H9 (cell line): ENCODE results near the gene FARS2. TPM values are rescaled to one million over a fixed set of nuclear protein-coding genes. Genes with fewer than 3 reads are reported as not detected.
A peak's percentile ranks its signal among the peaks of the same experiment; 100 is the strongest.

Experiments
- DNase-seq: peaks from one replicate; pipeline ENCODE4 v3.0.0-alpha.2; 2017
- H2AFZ ChIP-seq: one replicate; pipeline ENCODE4 v1.6.1; 2013; ENCODE audit warnings: mild to moderate bottlenecking, low read length, control low read depth, moderate library complexity
- H2AK5ac ChIP-seq: 2 replicates; pipeline ENCODE4 v1.6.1; 2013; ENCODE audit warnings: low read length, control low read depth, mixed read lengths; ENCODE audit not compliant: insufficient read length
- H2BK120ac ChIP-seq: one replicate; pipeline ENCODE4 v1.6.1; 2013; ENCODE audit warnings: low read depth, mild to moderate bottlenecking, low read length, control low read depth, inconsistent platforms; ENCODE audit not compliant: poor library complexity, severe bottlenecking
- H2BK12ac ChIP-seq: 2 replicates; pipeline ENCODE4 v1.6.1; 2013; ENCODE audit warnings: low read length, control low read depth, mixed read lengths, low read depth; ENCODE audit not compliant: insufficient read length
- H2BK15ac ChIP-seq: 2 replicates; pipeline ENCODE4 v1.6.1; 2013; ENCODE audit warnings: low read depth, low read length, control low read depth
- H2BK20ac ChIP-seq: one replicate; pipeline ENCODE4 v1.6.1; 2013; ENCODE audit warnings: low read depth, mild to moderate bottlenecking, low read length, control low read depth, inconsistent platforms; ENCODE audit not compliant: poor library complexity, severe bottlenecking
- H2BK5ac ChIP-seq: 2 replicates; pipeline ENCODE4 v1.6.1; 2013; ENCODE audit warnings: low read length, control low read depth, mixed read lengths; ENCODE audit not compliant: insufficient read length
- H3K14ac ChIP-seq: 2 replicates; pipeline ENCODE4 v1.6.1; 2013; ENCODE audit warnings: low read length, control low read depth; ENCODE audit not compliant: insufficient read depth
- H3K18ac ChIP-seq: 2 replicates; pipeline ENCODE4 v1.6.1; 2013; ENCODE audit warnings: low read depth, mild to moderate bottlenecking, mixed read lengths, low read length, control low read depth; ENCODE audit not compliant: insufficient read length
- H3K23ac ChIP-seq: 2 replicates; pipeline ENCODE4 v1.6.1; 2013; ENCODE audit warnings: low read length, control low read depth, mixed read lengths, low read depth; ENCODE audit not compliant: insufficient read length
- H3K23me2 ChIP-seq: 2 replicates; pipeline ENCODE4 v1.6.1; 2013; ENCODE audit warnings: low read depth, mild to moderate bottlenecking, mixed read lengths, low read length, control low read depth; ENCODE audit not compliant: insufficient read length, poor library complexity, severe bottlenecking
- H3K27ac ChIP-seq: 2 replicates; pipeline ENCODE4 v1.5.1; 2013; ENCODE audit warnings: low read length, control low read depth, mixed read lengths, low read depth; ENCODE audit not compliant: insufficient read length
- H3K27me3 ChIP-seq: 2 replicates; pipeline ENCODE4 v1.6.1; 2013; ENCODE audit warnings: low read length, control low read depth, inconsistent platforms; ENCODE audit not compliant: insufficient read depth
- H3K4ac ChIP-seq: 2 replicates; pipeline ENCODE4 v1.6.1; 2013; ENCODE audit warnings: low read depth, mild to moderate bottlenecking, control low read depth, inconsistent platforms, low read length, moderate library complexity
- H3K4me1 ChIP-seq: 2 replicates; pipeline ENCODE4 v1.6.1; 2013; ENCODE audit warnings: low read length, control low read depth, inconsistent platforms; ENCODE audit not compliant: insufficient read depth
- H3K4me2 ChIP-seq: 2 replicates; pipeline ENCODE4 v1.6.1; 2013; ENCODE audit warnings: low read length, control low read depth, mixed read lengths; ENCODE audit not compliant: insufficient read length, insufficient read depth
- H3K56ac ChIP-seq: 2 replicates; pipeline ENCODE4 v1.6.1; 2013; ENCODE audit warnings: low read depth, mild to moderate bottlenecking, mixed read lengths, low read length, control low read depth; ENCODE audit not compliant: insufficient read length
- H3K79me1 ChIP-seq: 2 replicates; pipeline ENCODE4 v1.6.1; 2013; ENCODE audit warnings: low read depth, mild to moderate bottlenecking, moderate library complexity, low read length, control low read depth, inconsistent platforms; ENCODE audit not compliant: insufficient read depth, poor library complexity, severe bottlenecking
- H3K79me2 ChIP-seq: 2 replicates; pipeline ENCODE4 v1.6.1; 2013; ENCODE audit warnings: low read length, control low read depth, inconsistent platforms; ENCODE audit not compliant: insufficient read depth
- H3K9ac ChIP-seq: 2 replicates; pipeline ENCODE4 v1.6.1; 2013; ENCODE audit warnings: low read length, control low read depth, mixed read lengths; ENCODE audit not compliant: insufficient read length; ENCODE audit errors: extremely low read depth
- H3K9me3 ChIP-seq: one replicate; pipeline ENCODE4 v1.6.1; 2013; ENCODE audit warnings: low read depth, low read length, inconsistent platforms; ENCODE audit not compliant: control insufficient read depth
- H3T11ph ChIP-seq: one replicate; pipeline ENCODE4 v1.6.1; 2013; ENCODE audit warnings: mild to moderate bottlenecking, low read length, control low read depth, inconsistent platforms
- H4K20me1 ChIP-seq: one replicate; pipeline ENCODE4 v1.6.1; 2013; ENCODE audit not compliant: control insufficient read depth, insufficient read length, insufficient read depth
- H4K5ac ChIP-seq: 2 replicates; pipeline ENCODE4 v1.6.1; 2013; ENCODE audit warnings: low read depth, mild to moderate bottlenecking, mixed read lengths, low read length, control low read depth; ENCODE audit not compliant: insufficient read length
- H4K8ac ChIP-seq: replicated peaks from 2 replicates; pipeline ENCODE4 v1.6.1; 2013; ENCODE audit warnings: low read length, control low read depth, mixed read lengths, low read depth; ENCODE audit not compliant: insufficient read length
- H4K91ac ChIP-seq: 2 replicates; pipeline ENCODE4 v1.6.1; 2013; ENCODE audit warnings: low read depth, mild to moderate bottlenecking, moderate library complexity, mixed read lengths, low read length, control low read depth; ENCODE audit not compliant: insufficient read length
- H3K27ac Mint-ChIP-seq, 3 experiments: 2 replicates in 2 of 3; 3 replicates in 1 of 3; pipeline ENCODE4 v1.8.0; 2020 to 2021; ENCODE audit warnings: mixed read lengths in 3 of 3, mild to moderate bottlenecking in 1 of 3, moderate library complexity in 1 of 3
- H3K27me3 Mint-ChIP-seq: 2 replicates; pipeline ENCODE4 v1.8.0; 2021; ENCODE audit warnings: low read depth, mild to moderate bottlenecking, moderate library complexity, mixed read lengths
- H3K36me3 Mint-ChIP-seq, 3 experiments: 2 replicates in 2 of 3; 3 replicates in 1 of 3; pipeline ENCODE4 v1.8.0; 2020 to 2021; ENCODE audit warnings: low read depth in 3 of 3, mixed read lengths in 3 of 3; ENCODE audit not compliant: insufficient read depth in 1 of 3
- H3K4me1 Mint-ChIP-seq, 2 experiments: 2 replicates each; pipeline ENCODE4 v1.8.0; 2020; ENCODE audit warnings: mixed read lengths in 2 of 2
- H3K4me3 Mint-ChIP-seq, 2 experiments: 2 replicates in 1 of 2; 3 replicates in 1 of 2; pipeline ENCODE4 v1.8.0; 2020 to 2021; ENCODE audit warnings: mild to moderate bottlenecking in 2 of 2, mixed read lengths in 2 of 2, moderate library complexity in 1 of 2
- H3K9me3 Mint-ChIP-seq, 2 experiments: 2 replicates in 1 of 2; 3 replicates in 1 of 2; pipeline ENCODE4 v1.8.0; 2020; ENCODE audit warnings: mild to moderate bottlenecking in 2 of 2, mixed read lengths in 2 of 2, moderate library complexity in 1 of 2
- CTCF ChIP-seq: fragments of 200-600 bp; sonication (generic); conservative IDR thresholded peaks from 3 replicates; pipeline ENCODE4 v1.8.0; 2021; ENCODE audit warnings: antibody characterized with exemption, mild to moderate bottlenecking
- WGBS: extraction: QIAGEN DNeasy Blood & Tissue Kit; methylation state at CpG from one replicate; pipeline ENCODE4 v1.1.7; 2013; ENCODE audit warnings: missing lambda C conversion rate, low lambda C conversion rate, mixed read lengths; ENCODE audit not compliant: insufficient read length; ENCODE audit errors: extremely low coverage; 5-methylcytosine and 5-hydroxymethylcytosine counted together
- total RNA-seq: library from RNA; stranded (reverse); gene quantifications from 2 replicates; pipeline ENCODE4 v1.2.1, GENCODE V29; 2021

FARS2 gene
- total RNA-seq, 1 experiment from 2014 or later: 8.5 TPM

DNA sequence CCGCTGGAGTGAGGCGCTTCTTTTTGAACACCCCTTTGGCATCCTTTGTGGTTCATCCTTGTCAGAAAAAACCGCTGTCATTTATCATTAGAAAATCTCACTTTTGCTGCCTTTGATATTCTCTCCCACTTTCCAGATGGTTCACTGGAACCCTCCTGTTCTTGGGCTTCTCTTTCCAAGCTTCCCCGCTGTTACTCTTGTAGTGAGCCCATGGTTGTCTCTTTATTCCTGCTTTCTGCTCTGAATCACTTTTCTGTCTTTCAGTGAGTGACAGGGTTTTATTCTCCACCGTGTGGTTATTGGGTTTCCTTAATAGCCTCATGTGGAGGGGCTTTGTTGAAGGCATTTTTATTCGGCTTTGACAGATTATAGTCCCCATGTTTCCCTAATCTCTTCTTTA lies 117.0 kb downstream of the FARS2 start:
- peak overlapping the region in 1 of 3 experiments; percentile 46; a peak in 2 of 7 replicates for H3K27ac Mint-ChIP-seq
- Histone ChIP-seq H4K20me1 (no peaks in the 10 kb centered on the region), H2BK15ac (no peak overlapping the region), H3K18ac (no peak overlapping the region), H4K5ac (no peak overlapping the region), H3K79me2 (no peaks in the 10 kb centered on the region), H2AK5ac (no peak overlapping the region), H3K9ac (no peak overlapping the region), H2BK20ac (no peak overlapping the region), H4K8ac (no peak overlapping the region), H3K4me1 (no peaks in the 10 kb centered on the region), H4K91ac (no peak overlapping the region), H3K56ac (no peak overlapping the region), H3K79me1 (no peaks in the 10 kb centered on the region), H3K14ac (no peak overlapping the region), H2BK12ac (no peak overlapping the region), H3K4me2 (no peak overlapping the region), H2BK120ac (no peak overlapping the region), H2BK5ac (no peak overlapping the region), H3K27me3 (no peaks in the 10 kb centered on the region), H3K27ac (no peak overlapping the region), H3K4ac (no peak overlapping the region), H3T11ph (no peak overlapping the region), H2AFZ (no peak overlapping the region), H3K9me3 (no peaks in the 10 kb centered on the region), H3K23ac (no peak overlapping the region), H3K23me2 (no peaks in the 10 kb centered on the region)
- no peak for DNase-seq
- H3K27me3 Mint-ChIP-seq: no peaks in the 10 kb centered on the region
- no CpG with 5 or more reads among the region's 6 CpGs for WGBS
- H3K4me1 Mint-ChIP-seq: peaks cover 17 to 21% of the 10 kb centered on the region in 2 experiments
- TF ChIP-seq CTCF: no peak
- 0 out of 5 replicates have a peak overlapping the region, but pooled peaks of 1 of the 2 experiments have one; percentile 10 for H3K4me3 Mint-ChIP-seq
- H3K9me3 Mint-ChIP-seq: 0 out of 5 replicates have a peak, but pooled peaks cover 0 to 3% of the 10 kb centered on the region in 2 experiments
- H3K36me3 Mint-ChIP-seq: peaks cover 0 to 4% (median 2%) of the 10 kb centered on the region in 3 experiments; a peak in 1 of 7 replicates
